Transverse colon (tissue), 4 donors: ENCODE results near the gene RPL38. TPM values are rescaled to one million over a fixed set of nuclear protein-coding genes. Genes with fewer than 3 reads are reported as not detected.

ENCODE experiments used
- DNase-seq: peaks from one replicate; pipeline ENCODE4 v3.0.0-alpha.2; 2019
- H3K27ac ChIP-seq, 4 donors: fragments of 200-600 bp; sonication (generic); 2 replicates each; pipeline ENCODE4 v1.5.1; 2016 to 2018; ENCODE audit warnings: inconsistent platforms in 4 of 4
- H3K27me3 ChIP-seq: fragments of 200-600 bp; sonication (generic); 2 replicates; pipeline ENCODE4 v1.5.1; 2017; ENCODE audit warnings: inconsistent platforms
- H3K36me3 ChIP-seq, 4 donors: fragments of 200-600 bp; sonication (generic); 2 replicates each; pipeline ENCODE4 v1.5.1; 2017 to 2019; ENCODE audit warnings: inconsistent platforms in 4 of 4
- H3K4me1 ChIP-seq, 4 donors: fragments of 200-600 bp; sonication (generic); 2 replicates each; pipeline ENCODE4 v1.5.1; 2017 to 2020; ENCODE audit warnings: inconsistent platforms in 4 of 4
- H3K4me3 ChIP-seq, 4 donors: fragments of 200-600 bp; sonication (generic); 1 replicate in 1 of 4; 2 replicates in 3 of 4; pipeline versions ENCODE4 v1.5.1 to v1.6.1; 2017 to 2019; ENCODE audit warnings: inconsistent platforms in 4 of 4
- H3K9me3 ChIP-seq, 2 donors: fragments of 200-600 bp; sonication (generic); 2 replicates each; pipeline ENCODE4 v1.5.1; 2017 to 2019; ENCODE audit warnings: inconsistent platforms in 2 of 2
- EP300 ChIP-seq: sonication (generic); formaldehyde crosslinking; IDR thresholded peaks from one replicate; pipeline ENCODE4 v1.6.1; 2017; ENCODE audit warnings: antibody characterized with exemption, low read depth
- POLR2A ChIP-seq: fragments of 450-650 bp; IDR thresholded peaks from one replicate; pipeline ENCODE4 v1.6.1; 2016; ENCODE audit warnings: antibody characterized with exemption, mild to moderate bottlenecking, moderate library complexity
- POLR2AphosphoS5 ChIP-seq, 3 donors: sonication (generic); formaldehyde crosslinking; IDR thresholded peaks; one replicate each; pipeline ENCODE4 v1.6.1; 2016; ENCODE audit warnings: antibody characterized with exemption in 3 of 3
- WGBS, 2 donors: methylation state at CpG; one replicate each; pipeline ENCODE4 v1.1.5; 2018; ENCODE audit warnings: low coverage in 1 of 2; 5-methylcytosine and 5-hydroxymethylcytosine counted together
- in situ Hi-C, 4 donors: fragments of 200-750 bp; cut with MboI; loops; one replicate each; pipeline versions ENCODE4 v1.15.0 to v1.15.1; 2017; ENCODE audit warnings: low sequenced_read_pairs in 3 of 4, low pct_ligation_motif_present in 1 of 4, low pct_unique_long_range_greater_than_20kb in 1 of 4
- intact Hi-C: fragments of 100-400 bp; cut with DNase I; formaldehyde crosslinking; loops from one replicate; pipeline ENCODE4 v1.15.1; 2023; ENCODE audit warnings: low total_unique reads
- total RNA-seq, 4 donors: library from RNA; depleted of rRNA; stranded (reverse); fragments of >200 nt; gene quantifications; one replicate each; pipeline ENCODE4 v1.1.0, GENCODE V29; 2016
- TF ChIP-seq, protein P1 (sequence below), 5 experiments: fragments of 200-600 bp in 3 of 5; fragments of 450-650 bp in 2 of 5; sonication (generic) in 3 of 5; IDR thresholded peaks; 1 replicate in 2 of 5; 2 replicates in 3 of 5; pipeline ENCODE4 v1.5.1; 2016 to 2017; ENCODE audit warnings: antibody characterized with exemption in 5 of 5, inconsistent platforms in 3 of 5, mild to moderate bottlenecking in 2 of 5, moderate library complexity in 1 of 5

The RPL38 gene
- total RNA-seq, 4 donors from 2014 or later: 65.1 to 310 (median 203) TPM

DNA sequence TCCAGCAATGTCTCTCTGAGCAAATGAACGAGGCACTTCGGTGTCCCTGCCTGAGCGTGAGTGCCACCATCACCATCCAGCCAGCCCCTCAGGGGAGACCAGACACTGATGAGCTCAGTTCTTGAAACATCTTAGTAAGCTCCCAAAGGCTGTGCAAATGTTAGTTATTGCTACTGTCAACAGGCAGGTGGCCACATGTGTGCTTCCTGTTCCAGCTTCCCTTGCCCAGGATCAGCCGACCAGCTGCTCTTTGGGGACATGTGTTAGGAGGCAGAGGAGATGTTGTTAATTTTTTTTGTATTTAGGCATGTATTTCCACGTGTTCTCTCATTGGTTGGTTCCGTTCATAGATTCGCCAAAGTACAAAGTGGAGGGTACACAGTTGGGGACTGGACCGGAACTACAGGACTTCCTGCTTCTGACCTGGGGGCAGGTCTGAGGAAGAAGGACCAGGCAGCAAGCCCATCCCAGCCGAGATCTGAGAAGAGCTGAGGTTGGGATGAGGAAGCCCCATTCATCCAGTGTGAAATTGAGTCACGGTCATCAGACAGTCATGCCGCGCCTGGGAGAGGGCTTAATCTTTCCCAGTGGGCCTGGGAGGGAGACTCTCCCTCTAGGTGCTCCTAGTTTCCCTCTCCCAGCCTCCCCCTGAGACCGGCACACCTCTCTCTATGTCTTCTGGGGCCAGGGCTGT is 13.7 kb downstream of the RPL38 start:
- Histone ChIP-seq H3K4me3 (no peak overlapping the region), H3K27ac (no peak overlapping the region), H3K9me3 (no peaks in the 10 kb centered on the region), H3K27me3 (peaks cover 10% of the 10 kb centered on the region), H3K4me1 (peaks cover 11 to 23% (median 20%) of the 10 kb centered on the region in 4 donors), H3K36me3 (no peaks in the 10 kb centered on the region)
- TF ChIP-seq POLR2AphosphoS5 (IDR thresholded peaks at IDR 0.05) (no peak), EP300 (no peak), POLR2A (no peak)
- TF ChIP-seq, protein P1, sequence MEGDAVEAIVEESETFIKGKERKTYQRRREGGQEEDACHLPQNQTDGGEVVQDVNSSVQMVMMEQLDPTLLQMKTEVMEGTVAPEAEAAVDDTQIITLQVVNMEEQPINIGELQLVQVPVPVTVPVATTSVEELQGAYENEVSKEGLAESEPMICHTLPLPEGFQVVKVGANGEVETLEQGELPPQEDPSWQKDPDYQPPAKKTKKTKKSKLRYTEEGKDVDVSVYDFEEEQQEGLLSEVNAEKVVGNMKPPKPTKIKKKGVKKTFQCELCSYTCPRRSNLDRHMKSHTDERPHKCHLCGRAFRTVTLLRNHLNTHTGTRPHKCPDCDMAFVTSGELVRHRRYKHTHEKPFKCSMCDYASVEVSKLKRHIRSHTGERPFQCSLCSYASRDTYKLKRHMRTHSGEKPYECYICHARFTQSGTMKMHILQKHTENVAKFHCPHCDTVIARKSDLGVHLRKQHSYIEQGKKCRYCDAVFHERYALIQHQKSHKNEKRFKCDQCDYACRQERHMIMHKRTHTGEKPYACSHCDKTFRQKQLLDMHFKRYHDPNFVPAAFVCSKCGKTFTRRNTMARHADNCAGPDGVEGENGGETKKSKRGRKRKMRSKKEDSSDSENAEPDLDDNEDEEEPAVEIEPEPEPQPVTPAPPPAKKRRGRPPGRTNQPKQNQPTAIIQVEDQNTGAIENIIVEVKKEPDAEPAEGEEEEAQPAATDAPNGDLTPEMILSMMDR (IDR thresholded peaks at IDR 0.05): no peak
- intact Hi-C loops (loop anchor here (10.0 kb wide), 1 partner anchor 228 kb away; no protein-coding TSS in a partner anchor), in situ Hi-C loops (loop anchor here in 2 of 4 donors (25.0 kb wide), 1 partner anchor 145 kb away; the partner anchor contains the start of genes BTBD17 (in 2 of the 2) and GPR142 (in 2 of the 2))
- WGBS, 2 donors: 60 to 78% methylated on average over 1 to 13 of the region's 13 CpGs
- no peak for DNase-seq

DNA sequence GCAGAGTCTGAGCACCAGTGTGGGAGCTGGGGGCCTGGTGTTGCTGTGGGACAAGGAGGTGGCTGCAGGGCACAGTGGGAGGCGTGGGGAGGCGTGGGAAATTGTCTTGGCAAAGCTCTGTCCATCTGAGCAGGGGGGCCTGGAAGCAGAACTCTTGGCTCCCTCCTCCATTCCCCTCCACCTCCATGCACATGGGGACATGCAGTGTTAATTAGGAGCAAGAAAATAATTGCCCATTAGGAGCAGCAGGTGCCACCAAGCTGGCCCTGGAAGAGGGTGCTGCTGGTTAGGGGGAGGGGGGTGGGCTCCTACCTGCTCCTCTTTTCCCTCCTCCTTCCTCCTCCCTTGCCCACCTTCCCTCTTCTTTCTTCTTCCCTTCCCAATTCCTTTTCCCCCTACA is 14.4 kb downstream of the RPL38 start:
- H3K27me3 ChIP-seq: peaks cover 10% of the 10 kb centered on the region
- DNase-seq: no peak
- H3K9me3 ChIP-seq: no peaks in the 10 kb centered on the region
- TF ChIP-seq POLR2AphosphoS5 (IDR thresholded peaks at IDR 0.05) (no peak), POLR2A (no peak), EP300 (no peak)
- TF ChIP-seq, protein P1 (IDR thresholded peaks at IDR 0.05): no peak
- in situ Hi-C loops (loop anchor here in 2 of 4 donors (25.0 kb wide), 1 partner anchor 144 kb away; the partner anchor contains the start of genes BTBD17 (in 2 of the 2) and GPR142 (in 2 of the 2)), intact Hi-C loops (loop anchor here (10.0 kb wide), 1 partner anchor 227 kb away; no protein-coding TSS in a partner anchor)
- H3K36me3 ChIP-seq: no peaks in the 10 kb centered on the region
- no peak overlapping the region for H3K27ac ChIP-seq
- no peak overlapping the region for H3K4me3 ChIP-seq
- peaks cover 7 to 16% (median 13%) of the 10 kb centered on the region in 4 donors for H3K4me1 ChIP-seq
- WGBS, 2 donors: 50 to 86% methylated on average over 1 to 2 of the region's 2 CpGs

DNA sequence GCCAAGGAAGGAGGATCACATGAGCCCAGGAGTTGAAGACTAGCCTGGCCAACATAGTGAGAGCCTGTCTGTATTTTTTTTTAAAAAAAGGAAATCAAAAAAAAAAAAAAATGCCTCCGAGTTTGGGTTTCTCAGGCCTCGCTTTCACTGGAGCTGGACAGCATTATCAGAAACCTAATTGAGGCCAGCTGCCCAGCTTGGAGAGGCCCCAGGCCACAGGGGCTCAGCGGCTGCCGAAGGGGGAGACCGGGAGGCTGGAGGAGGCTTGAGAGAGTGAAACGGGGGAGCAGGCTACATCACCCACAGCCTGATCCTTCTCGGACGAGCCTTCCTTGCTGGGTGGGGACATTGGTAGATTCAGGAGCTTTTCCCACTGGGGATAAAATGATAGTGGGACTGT is 15.0 kb downstream of the RPL38 start:
- 74 to 79% methylated on average over 8 of the region's 8 CpGs for WGBS, 2 donors
- intact Hi-C loops (loop anchor here (10.0 kb wide), 1 partner anchor 226 kb away; no protein-coding TSS in a partner anchor), in situ Hi-C loops (loop anchor here in 2 of 4 donors (25.0 kb wide), 1 partner anchor 144 kb away; the partner anchor contains the start of genes BTBD17 (in 2 of the 2) and GPR142 (in 2 of the 2))
- Histone ChIP-seq H3K27ac (no peak overlapping the region), H3K4me3 (no peak overlapping the region), H3K4me1 (peaks cover 7 to 15% (median 11%) of the 10 kb centered on the region in 4 donors), H3K9me3 (no peaks in the 10 kb centered on the region), H3K36me3 (no peaks in the 10 kb centered on the region), H3K27me3 (peaks cover 10% of the 10 kb centered on the region)
- TF ChIP-seq, protein P1 (IDR thresholded peaks at IDR 0.05): no peak
- TF ChIP-seq EP300 (no peak), POLR2A (no peak), POLR2AphosphoS5 (IDR thresholded peaks at IDR 0.05) (no peak)
- no peak for DNase-seq

DNA sequence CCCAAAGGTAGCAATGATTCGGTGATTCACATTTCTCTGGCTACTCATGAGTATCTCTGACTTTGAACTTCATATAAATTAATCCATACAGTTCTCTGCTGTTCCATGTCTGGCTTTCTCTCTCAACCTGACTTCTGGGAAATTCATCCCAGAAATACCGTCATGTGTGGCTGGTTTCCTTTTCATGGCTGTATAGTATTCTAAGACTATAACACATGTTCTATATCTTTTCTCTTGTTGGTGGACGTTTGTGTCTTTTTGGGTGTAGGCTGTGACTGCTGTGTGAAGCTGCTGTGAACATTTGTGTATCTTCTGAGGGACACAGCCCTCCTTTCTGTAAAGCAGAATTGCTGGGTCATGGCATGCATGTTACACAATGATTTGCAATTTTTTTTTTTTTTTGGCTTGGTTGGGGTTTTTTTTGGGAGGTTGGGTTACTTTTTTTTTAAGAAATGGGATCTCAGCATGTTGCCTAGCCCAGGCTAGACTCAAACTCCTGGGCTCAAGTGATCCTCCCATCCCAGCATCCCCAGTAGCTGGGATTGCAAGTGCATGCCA is 16.2 kb downstream of the RPL38 start:
- Histone ChIP-seq H3K36me3 (no peaks in the 10 kb centered on the region), H3K27ac (no peak overlapping the region), H3K4me1 (peaks cover 0 to 3% (median 1%) of the 10 kb centered on the region in 4 donors), H3K9me3 (no peaks in the 10 kb centered on the region), H3K27me3 (no peaks in the 10 kb centered on the region), H3K4me3 (no peak overlapping the region)
- DNase-seq: no peak
- TF ChIP-seq, protein P1 (IDR thresholded peaks at IDR 0.05): no peak
- TF ChIP-seq POLR2AphosphoS5 (IDR thresholded peaks at IDR 0.05): no peak
- no peak for TF ChIP-seq POLR2A
- TF ChIP-seq EP300: no peak
- in situ Hi-C loops: loop anchor here in 2 of 4 donors (25.0 kb wide), 1 partner anchor 143 kb away; the partner anchor contains the start of genes BTBD17 (in 2 of the 2) and GPR142 (in 2 of the 2)
- WGBS, 2 donors: 73 to 82% methylated on average over 3 of the region's 3 CpGs
- intact Hi-C loops: loop anchor here (10.0 kb wide), 1 partner anchor 225 kb away; no protein-coding TSS in a partner anchor
